Peyer's patch (tissue), 4 donors: Measurements from ENCODE around the gene MYT1.

Experiments used
- POLR2A ChIP-seq, 2 donors: fragments of 450-650 bp; IDR thresholded peaks; one replicate each; pipeline ENCODE4 v1.5.1; 2017; ENCODE audit warnings: antibody characterized with exemption in 2 of 2, mild to moderate bottlenecking in 2 of 2, moderate library complexity in 2 of 2
- TF ChIP-seq, protein P1 (sequence below), 6 experiments: fragments of 450-650 bp in 4 of 6; fragments of 200-600 bp in 2 of 6; sonication (generic) in 1 of 6; IDR thresholded peaks; one replicate each; pipeline ENCODE4 v1.5.1; 2017 to 2019; ENCODE audit warnings: antibody characterized with exemption in 6 of 6, mild to moderate bottlenecking in 3 of 6, moderate library complexity in 1 of 6

DNA sequence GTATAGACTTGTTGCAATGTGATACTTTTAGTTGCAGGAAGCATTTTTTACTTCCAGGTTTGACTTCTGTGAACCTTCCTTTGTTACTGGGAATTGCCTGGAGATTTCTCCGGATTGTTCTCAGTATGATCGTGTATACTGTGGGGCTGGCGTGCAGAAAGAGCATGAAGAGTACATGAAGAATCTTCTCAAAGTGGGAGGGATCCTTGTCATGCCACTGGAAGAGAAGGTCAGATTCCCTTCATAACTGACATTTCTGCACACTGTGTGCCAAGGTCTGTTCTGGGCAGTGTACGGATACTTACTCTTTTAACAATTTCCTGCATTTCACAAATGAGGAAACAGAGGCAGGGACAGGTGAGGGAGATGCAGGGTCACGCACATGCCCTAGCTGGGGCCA, 100.9 kb downstream of the MYT1 start:
- TF ChIP-seq, protein P1, sequence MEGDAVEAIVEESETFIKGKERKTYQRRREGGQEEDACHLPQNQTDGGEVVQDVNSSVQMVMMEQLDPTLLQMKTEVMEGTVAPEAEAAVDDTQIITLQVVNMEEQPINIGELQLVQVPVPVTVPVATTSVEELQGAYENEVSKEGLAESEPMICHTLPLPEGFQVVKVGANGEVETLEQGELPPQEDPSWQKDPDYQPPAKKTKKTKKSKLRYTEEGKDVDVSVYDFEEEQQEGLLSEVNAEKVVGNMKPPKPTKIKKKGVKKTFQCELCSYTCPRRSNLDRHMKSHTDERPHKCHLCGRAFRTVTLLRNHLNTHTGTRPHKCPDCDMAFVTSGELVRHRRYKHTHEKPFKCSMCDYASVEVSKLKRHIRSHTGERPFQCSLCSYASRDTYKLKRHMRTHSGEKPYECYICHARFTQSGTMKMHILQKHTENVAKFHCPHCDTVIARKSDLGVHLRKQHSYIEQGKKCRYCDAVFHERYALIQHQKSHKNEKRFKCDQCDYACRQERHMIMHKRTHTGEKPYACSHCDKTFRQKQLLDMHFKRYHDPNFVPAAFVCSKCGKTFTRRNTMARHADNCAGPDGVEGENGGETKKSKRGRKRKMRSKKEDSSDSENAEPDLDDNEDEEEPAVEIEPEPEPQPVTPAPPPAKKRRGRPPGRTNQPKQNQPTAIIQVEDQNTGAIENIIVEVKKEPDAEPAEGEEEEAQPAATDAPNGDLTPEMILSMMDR (IDR thresholded peaks at IDR 0.05), result no peak
- no peak for TF ChIP-seq POLR2A (IDR thresholded peaks at IDR 0.05)
